IPS-18c (cell line): ENCODE measurements around the gene RASA4B.
"Not testable (repeated sequence)": the region's sequence is repeated elsewhere in the genome, so short reads cannot be mapped to it uniquely, and the experiment has no call there.

Source experiments
- H3K4me3 ChIP-seq: 2 replicates; pipeline ENCODE4 v1.7.0; 2013; ENCODE audit warnings: low read depth, mild to moderate bottlenecking, low read length, moderate library complexity; ENCODE audit not compliant: insufficient read depth
- H3K9me3 ChIP-seq: one replicate; pipeline ENCODE4 v1.6.1; 2013; ENCODE audit warnings: mild to moderate bottlenecking, low read length, moderate library complexity; ENCODE audit not compliant: control insufficient read depth, insufficient read depth

RASA4B gene

GRCh38 chr7:102464577-102465280 is 52.8 kb downstream of the RASA4B start, which contains the start of the genes ALKBH4 and LRWD1:
Gene ALKBH4 (minus strand): TSS chr7:102464863. CDS start chr7:102464836, 27 bp downstream.
Gene LRWD1 (plus strand): TSS chr7:102464984. CDS start chr7:102465081, 97 bp downstream.
- Histone ChIP-seq H3K9me3 (no peaks in the 10 kb centered on the region), H3K4me3 (peak within 1 kb of the TSS; percentile 97)

- Histone ChIP-seq H3K9me3 (no peaks in the 10 kb centered on the region), H3K4me3 (peak overlapping the region; percentile 97)
Measured at GRCh38 chr7:102463841-102464576, 53.6 kb downstream of the RASA4B start.

GRCh38 chr7:102460467-102460866 is 57.1 kb downstream of the RASA4B start:
- no peak overlapping the region for H3K4me3 ChIP-seq
- no peaks in the 10 kb centered on the region for H3K9me3 ChIP-seq

- Histone ChIP-seq H3K9me3 (no peaks in the 10 kb centered on the region), H3K4me3 (no peak overlapping the region)
Measured at GRCh38 chr7:102459221-102459844, 58.2 kb downstream of the RASA4B start.

- Histone ChIP-seq H3K4me3 (no peak overlapping the region), H3K9me3 (no peaks in the 10 kb centered on the region)
Measured at GRCh38 chr7:102457352-102457924, 60.1 kb downstream of the RASA4B start.

GRCh38 chr7:102456327-102456726 is 61.2 kb downstream of the RASA4B start:
- H3K4me3 ChIP-seq, result no peak overlapping the region
- H3K9me3 ChIP-seq, result no peaks in the 10 kb centered on the region

- no peaks in the 10 kb centered on the region for H3K9me3 ChIP-seq
- no peak overlapping the region for H3K4me3 ChIP-seq
Measured at GRCh38 chr7:102455596-102455995, 62.0 kb downstream of the RASA4B start.

- H3K4me3 ChIP-seq, H3K9me3 ChIP-seq: not testable (repeated sequence)
Measured at GRCh38 chr7:102454932-102455331, 62.6 kb downstream of the RASA4B start.

- Histone ChIP-seq H3K4me3 (no peak overlapping the region), H3K9me3 (no peaks in the 10 kb centered on the region)
Measured at GRCh38 chr7:102454468-102454867, 63.1 kb downstream of the RASA4B start.

GRCh38 chr7:102453319-102453718 is 64.3 kb downstream of the RASA4B start:
- Histone ChIP-seq H3K4me3 (no peak overlapping the region), H3K9me3 (no peaks in the 10 kb centered on the region)

- Histone ChIP-seq H3K9me3 (no peaks in the 10 kb centered on the region), H3K4me3 (no peak overlapping the region)
Measured at GRCh38 chr7:102452451-102452850, 65.1 kb downstream of the RASA4B start.

GRCh38 chr7:102451371-102452054 is 66.1 kb downstream of the RASA4B start:
- no peak overlapping the region for H3K4me3 ChIP-seq

GRCh38 chr7:102450242-102450641 is 67.3 kb downstream of the RASA4B start:
- Histone ChIP-seq H3K9me3 (no peaks in the 10 kb centered on the region), H3K4me3 (no peak overlapping the region)

More at GRCh38 chr7:102451371-102452054, 66.1 kb downstream of the RASA4B start:
- H3K9me3 ChIP-seq, result no peaks in the 10 kb centered on the region

- Histone ChIP-seq H3K4me3 (no peak overlapping the region), H3K9me3 (no peaks in the 10 kb centered on the region)
Measured at GRCh38 chr7:102449136-102449535, 68.4 kb downstream of the RASA4B start.

- H3K4me3 ChIP-seq, result no peak overlapping the region
- no peaks in the 10 kb centered on the region for H3K9me3 ChIP-seq
Measured at GRCh38 chr7:102447311-102447710, 70.3 kb downstream of the RASA4B start.

- no peak overlapping the region for H3K4me3 ChIP-seq
Measured at GRCh38 chr7:102446387-102447156, 71.0 kb downstream of the RASA4B start.

More at GRCh38 chr7:102446387-102447156, 71.0 kb downstream of the RASA4B start:
- no peaks in the 10 kb centered on the region for H3K9me3 ChIP-seq
